ENCODE results near the gene FANCC.

GRCh38 chr9:95284162-95285080 lies 33.1 kb downstream of the FANCC start:
- TF ChIP-seq EZH2 (IDR thresholded peaks at IDR 0.05; ENCODE audit: low read depth, low read length, severe bottlenecking) (no peak), POLR2A (IDR thresholded peaks at IDR 0.05; ENCODE audit: control extremely low read depth in 1 of 2, low read depth in 2 of 2, low read length in 2 of 2) (no peak), FOSL1 (IDR thresholded peaks at IDR 0.05; ENCODE audit: insufficient read depth, low read depth, low read length) (no peak)
